GM10266 (cell line): Measurements from ENCODE around the gene RNF220.

Source experiments
- DNase-seq: peaks from one replicate; pipeline ENCODE4 v3.0.0; 2012; ENCODE audit errors: extremely low spot score
- CTCF ChIP-seq: IDR thresholded peaks from 2 replicates; pipeline ENCODE4 v1.5.1; 2012; ENCODE audit warnings: mild to moderate bottlenecking, low read depth; ENCODE audit not compliant: control insufficient read depth, insufficient read depth; ENCODE audit errors: missing control alignments

RNF220 gene

GRCh38 chr1:44608141-44608540 is 203.1 kb downstream of the RNF220 start:
- peak; percentile 31 for TF ChIP-seq CTCF
- no peak for DNase-seq

- DNase-seq, result no peak
- TF ChIP-seq CTCF, result peak; percentile 43
Observed at GRCh38 chr1:44609412-44609767, 204.3 kb downstream of the RNF220 start.

DNA sequence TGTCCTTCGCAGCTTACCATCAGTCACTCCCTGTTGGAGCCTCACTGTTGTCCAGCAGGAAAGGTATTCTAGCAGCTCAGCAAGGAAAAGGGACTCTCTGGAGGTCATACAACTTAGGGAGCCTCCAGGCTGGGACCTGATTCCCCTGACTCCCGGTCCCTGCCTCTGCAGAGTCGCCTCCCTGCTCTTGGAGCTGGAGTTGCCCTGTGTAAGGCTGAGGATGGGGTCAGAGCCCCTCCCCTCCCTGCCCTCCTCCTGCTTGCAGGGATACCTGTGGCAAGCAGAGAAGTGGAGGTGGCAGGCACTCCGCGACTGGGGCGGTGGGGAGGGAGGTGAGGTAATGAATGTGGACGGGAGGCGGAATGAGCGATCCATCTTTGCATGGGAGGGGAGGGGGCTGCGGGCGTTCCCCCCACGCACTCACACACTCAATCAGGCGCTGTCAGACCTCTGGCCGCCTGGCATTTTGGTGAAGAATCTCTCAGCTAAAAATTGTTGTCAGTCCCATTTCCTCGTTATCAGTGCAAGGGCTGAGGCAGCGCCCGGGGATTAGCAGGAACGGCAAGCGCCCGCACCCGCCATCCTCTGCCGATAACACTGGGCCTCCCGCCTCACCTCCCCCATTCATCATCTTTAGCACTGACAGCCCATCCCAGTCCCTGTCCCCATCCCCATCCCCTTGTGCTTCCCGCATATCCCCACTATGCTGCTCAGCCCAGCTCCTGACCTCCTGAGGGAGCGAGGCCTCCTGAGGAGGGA is 204.9 kb downstream of the RNF220 start:
- DNase-seq, result no peak
- TF ChIP-seq CTCF, result no peak

DNA sequence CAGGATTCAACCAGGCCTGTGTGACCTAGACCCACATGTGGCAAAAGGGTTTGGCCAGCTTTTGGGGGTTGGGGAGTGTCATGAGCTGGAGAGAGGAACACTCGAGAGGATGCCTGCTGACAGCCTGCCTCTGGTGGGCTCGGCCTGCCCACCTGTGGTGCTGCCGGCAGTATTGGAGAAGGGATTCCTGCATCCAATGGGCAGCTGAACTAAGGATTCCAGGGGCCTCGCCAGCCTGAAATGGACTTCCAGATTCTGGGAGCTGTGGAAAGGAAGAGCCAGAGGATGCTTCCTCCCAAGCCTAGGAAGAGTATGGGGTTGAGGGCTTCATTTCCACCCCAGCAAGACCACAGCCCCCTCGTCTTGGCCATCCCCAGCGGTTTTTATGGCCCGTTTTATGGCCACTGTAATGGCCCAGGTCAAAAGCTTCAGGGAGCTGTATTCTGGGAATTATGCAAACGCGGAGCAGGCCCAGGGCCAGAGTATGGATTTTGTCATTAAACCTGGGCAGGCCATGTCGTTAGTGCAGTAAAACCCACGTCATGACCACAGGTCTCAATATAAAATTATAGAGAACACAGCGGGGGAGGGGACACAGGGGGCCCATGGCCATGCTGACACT is 205.6 kb downstream of the RNF220 start:
- DNase-seq, result no peak
- TF ChIP-seq CTCF, result no peak

GRCh38 chr1:44611419-44611818 is 206.4 kb downstream of the RNF220 start:
- TF ChIP-seq CTCF, result no peak
- no peak for DNase-seq

DNA sequence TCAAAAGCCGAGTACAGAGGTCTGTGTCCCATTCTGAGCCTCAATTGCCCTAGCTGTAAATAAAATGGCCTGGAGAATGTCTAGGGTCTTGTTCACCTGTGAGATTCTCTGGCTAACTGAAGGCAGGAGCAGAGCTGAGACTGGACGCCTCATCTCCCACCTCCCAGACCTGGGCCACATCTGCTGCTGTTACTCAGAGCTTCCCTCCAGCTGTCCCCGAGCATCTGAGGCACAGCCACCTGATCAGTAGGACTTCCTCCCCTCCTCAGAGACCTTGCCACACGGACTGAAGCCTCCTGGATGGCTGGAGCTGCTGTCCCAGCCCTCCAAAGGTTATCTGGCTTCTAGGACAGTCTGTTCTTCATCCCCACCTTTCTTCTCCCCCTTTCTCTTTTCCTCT is 206.8 kb downstream of the RNF220 start:
- DNase-seq, result no peak
- TF ChIP-seq CTCF, result no peak

- TF ChIP-seq CTCF, result no peak
- DNase-seq, result no peak
Observed at GRCh38 chr1:44613941-44614340, 208.9 kb downstream of the RNF220 start.
